Stomach (tissue), 9 donors: ENCODE data around the gene KDM5B. TPM values are rescaled to one million over a fixed set of nuclear protein-coding genes. Genes with fewer than 3 reads are reported as not detected.

Experiments used
- DNase-seq, 2 donors: peaks; one replicate each; pipeline versions ENCODE4 v3.0.0 to v3.0.0-alpha.2; 2013 to 2019
- H3K27ac ChIP-seq, 5 donors: fragments of 200-600 bp in 4 of 5; sonication (generic) in 4 of 5; one replicate each; pipeline ENCODE4 v1.5.1; 2013 to 2019; ENCODE audit warnings: mild to moderate bottlenecking in 1 of 5, moderate library complexity in 1 of 5
- H3K27me3 ChIP-seq, 3 donors: fragments of 200-600 bp; sonication (generic); one replicate each; pipeline ENCODE4 v1.5.1; 2017 to 2019; ENCODE audit warnings: mixed run types in 1 of 3
- H3K36me3 ChIP-seq, 4 donors: fragments of 200-600 bp; sonication (generic); 1 replicate in 3 of 4; 2 replicates in 1 of 4; pipeline ENCODE4 v1.5.1; 2016 to 2019
- H3K4me1 ChIP-seq, 4 donors: fragments of 200-600 bp; sonication (generic); one replicate each; pipeline ENCODE4 v1.5.1; 2016 to 2019
- H3K4me3 ChIP-seq, 4 donors: fragments of 200-600 bp; sonication (generic) in 3 of 4; one replicate each; pipeline ENCODE4 v1.5.1; 2016 to 2019; ENCODE audit warnings: mild to moderate bottlenecking in 1 of 4
- H3K9me3 ChIP-seq, 4 donors: fragments of 200-600 bp; sonication (generic); one replicate each; pipeline ENCODE4 v1.5.1; 2016 to 2019
- EP300 ChIP-seq: sonication (generic); formaldehyde crosslinking; IDR thresholded peaks from one replicate; pipeline ENCODE4 v1.6.1; 2017; ENCODE audit warnings: antibody characterized with exemption
- POLR2A ChIP-seq, 4 donors: fragments of 450-650 bp; IDR thresholded peaks; one replicate each; pipeline ENCODE4 v1.6.1; 2016; ENCODE audit warnings: antibody characterized with exemption in 4 of 4, control low read depth in 2 of 4, mild to moderate bottlenecking in 1 of 4, moderate library complexity in 1 of 4
- POLR2AphosphoS5 ChIP-seq, 3 donors: sonication (generic); formaldehyde crosslinking; IDR thresholded peaks; one replicate each; pipeline ENCODE4 v1.6.1; 2016; ENCODE audit warnings: antibody characterized with exemption in 3 of 3
- WGBS, 5 donors: extraction: QIAGEN DNeasy Blood & Tissue Kit in 3 of 5; methylation state at CpG; one replicate each; pipeline versions ENCODE4 v1.1.5 to v1.1.7; 2013 to 2018; 5-methylcytosine and 5-hydroxymethylcytosine counted together
- intact Hi-C: fragments of 100-400 bp; cut with DNase I; formaldehyde crosslinking; loops from one replicate; pipeline ENCODE4 v1.15.1; 2023; ENCODE audit warnings: low total_unique reads
- polyA plus RNA-seq, 3 donors: library from polyadenylated mRNA; stranded (reverse); fragments of 200-250 nt; gene quantifications; one replicate each; pipeline ENCODE4 v1.2.3, GENCODE V29; 2013
- total RNA-seq, 5 donors: library from RNA; depleted of rRNA; stranded (reverse); fragments of >200 nt; gene quantifications; one replicate each; pipeline versions ENCODE4 v1.1.0 to v1.2.3, GENCODE V29; 2014 to 2016
- TF ChIP-seq, protein P1 (sequence below), 7 experiments: fragments of 450-650 bp in 4 of 7; fragments of 200-600 bp in 3 of 7; sonication (generic) in 3 of 7; IDR thresholded peaks; one replicate each; pipeline ENCODE4 v1.5.1; 2016 to 2019; ENCODE audit warnings: antibody characterized with exemption in 7 of 7, control low read depth in 2 of 7, mild to moderate bottlenecking in 1 of 7
- donor health status: healthy with polysubstance abuse.
- donor health status: Bipolar disorder and iron deficiency.
- donor health status: healthy.

KDM5B gene
- total and polyA plus RNA-seq, 8 donors, result 6.5 to 229 (median 52.8) TPM

GRCh38 chr1:202791077-202791747 lies 17.0 kb downstream of the KDM5B start:
- no peak for DNase-seq
- 40 to 58% (median 50%) methylated on average over 4 of the region's 4 CpGs for WGBS, 5 donors
- no peaks in the 10 kb centered on the region for H3K27me3 ChIP-seq
- no peaks in the 10 kb centered on the region for H3K9me3 ChIP-seq
- TF ChIP-seq, protein P1, sequence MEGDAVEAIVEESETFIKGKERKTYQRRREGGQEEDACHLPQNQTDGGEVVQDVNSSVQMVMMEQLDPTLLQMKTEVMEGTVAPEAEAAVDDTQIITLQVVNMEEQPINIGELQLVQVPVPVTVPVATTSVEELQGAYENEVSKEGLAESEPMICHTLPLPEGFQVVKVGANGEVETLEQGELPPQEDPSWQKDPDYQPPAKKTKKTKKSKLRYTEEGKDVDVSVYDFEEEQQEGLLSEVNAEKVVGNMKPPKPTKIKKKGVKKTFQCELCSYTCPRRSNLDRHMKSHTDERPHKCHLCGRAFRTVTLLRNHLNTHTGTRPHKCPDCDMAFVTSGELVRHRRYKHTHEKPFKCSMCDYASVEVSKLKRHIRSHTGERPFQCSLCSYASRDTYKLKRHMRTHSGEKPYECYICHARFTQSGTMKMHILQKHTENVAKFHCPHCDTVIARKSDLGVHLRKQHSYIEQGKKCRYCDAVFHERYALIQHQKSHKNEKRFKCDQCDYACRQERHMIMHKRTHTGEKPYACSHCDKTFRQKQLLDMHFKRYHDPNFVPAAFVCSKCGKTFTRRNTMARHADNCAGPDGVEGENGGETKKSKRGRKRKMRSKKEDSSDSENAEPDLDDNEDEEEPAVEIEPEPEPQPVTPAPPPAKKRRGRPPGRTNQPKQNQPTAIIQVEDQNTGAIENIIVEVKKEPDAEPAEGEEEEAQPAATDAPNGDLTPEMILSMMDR (IDR thresholded peaks at IDR 0.05), result no peak
- H3K27ac ChIP-seq, result peak overlapping the region in 2 of 5 donors; percentile 16 to 42
- peaks cover 20 to 83% (median 49%) of the 10 kb centered on the region in 4 donors for H3K4me1 ChIP-seq
- intact Hi-C loops, result no loop called here
- H3K4me3 ChIP-seq, result no peak overlapping the region
- peaks cover 0 to under 1% (median 0%) of the 10 kb centered on the region in 4 donors for H3K36me3 ChIP-seq

DNA sequence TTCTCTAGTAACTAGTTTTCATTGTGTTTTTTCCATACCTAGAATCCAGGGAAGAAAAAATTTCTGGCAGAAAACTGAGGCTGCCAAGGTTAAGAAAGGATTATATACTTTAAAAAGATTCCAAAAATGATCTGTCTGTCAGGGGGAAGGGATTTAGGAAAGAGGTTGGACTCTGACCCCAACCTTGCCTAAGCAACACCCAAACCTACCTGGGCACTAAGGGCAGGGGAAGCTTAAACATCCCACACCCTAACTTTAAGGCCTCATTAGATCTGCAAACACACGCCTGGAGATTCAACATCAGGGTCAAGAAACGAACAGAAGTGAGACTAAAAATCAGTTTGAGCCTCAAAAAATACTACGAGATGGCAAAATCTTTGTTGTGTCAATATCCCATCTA lies 19.4 kb downstream of the KDM5B start:
- intact Hi-C loops, result no loop called here
- no peaks in the 10 kb centered on the region for H3K27me3 ChIP-seq
- no peak for TF ChIP-seq POLR2A (IDR thresholded peaks at IDR 0.05)
- TF ChIP-seq EP300, result no peak
- TF ChIP-seq, protein P1 (IDR thresholded peaks at IDR 0.05), result no peak
- no peak for TF ChIP-seq POLR2AphosphoS5 (IDR thresholded peaks at IDR 0.05)
- peak overlapping the region in 2 of 5 donors; percentile 40 to 49 for H3K27ac ChIP-seq
- no peaks in the 10 kb centered on the region for H3K9me3 ChIP-seq
- peaks cover 20 to 80% (median 43%) of the 10 kb centered on the region in 4 donors for H3K4me1 ChIP-seq
- H3K4me3 ChIP-seq, result no peak overlapping the region
- 29 to 52% (median 42%) methylated on average over 3 of the region's 3 CpGs for WGBS, 5 donors
- peak in 1 of 2 donors; percentile 24 for DNase-seq
- no peaks in the 10 kb centered on the region for H3K36me3 ChIP-seq

DNA sequence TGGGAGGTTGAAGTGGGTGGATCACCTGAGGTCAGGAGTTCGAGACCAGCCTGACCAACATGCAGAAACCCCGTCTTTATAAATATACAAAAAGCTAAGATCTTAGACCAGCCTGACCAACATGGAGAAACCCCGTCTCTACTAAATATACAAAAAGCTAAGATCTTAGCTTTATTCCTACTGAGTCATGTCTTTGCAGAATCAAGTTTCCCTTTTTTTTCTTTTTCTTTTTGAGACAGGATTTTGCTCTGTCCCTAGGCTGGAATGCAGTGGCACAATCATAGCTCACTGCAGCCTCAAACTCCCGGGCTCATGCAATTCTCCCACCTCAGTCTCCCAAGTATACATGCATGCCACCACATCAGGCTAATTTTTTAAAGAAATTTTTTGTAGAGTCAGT lies 21.4 kb downstream of the KDM5B start:
- no peak for DNase-seq
- no peak for TF ChIP-seq POLR2A (IDR thresholded peaks at IDR 0.05)
- Histone ChIP-seq H3K4me3 (no peak overlapping the region), H3K9me3 (no peaks in the 10 kb centered on the region), H3K4me1 (peaks cover 20 to 67% (median 34%) of the 10 kb centered on the region in 4 donors), H3K36me3 (no peaks in the 10 kb centered on the region), H3K27me3 (no peaks in the 10 kb centered on the region), H3K27ac (no peak overlapping the region)
- 69 to 85% (median 80%) methylated on average over 4 of the region's 4 CpGs for WGBS, 5 donors
- intact Hi-C loops, result no loop called here

- H3K4me1 ChIP-seq, result peaks cover 0 to 51% (median 14%) of the 10 kb centered on the region in 4 donors
- no peak overlapping the region for H3K4me3 ChIP-seq
- WGBS, 5 donors, result 28 to 48% (median 38%) methylated on average over 4 of the region's 4 CpGs
- no peak overlapping the region for H3K27ac ChIP-seq
- no peaks in the 10 kb centered on the region for H3K27me3 ChIP-seq
- intact Hi-C loops, result no loop called here
- H3K9me3 ChIP-seq, result no peaks in the 10 kb centered on the region
- TF ChIP-seq POLR2AphosphoS5 (IDR thresholded peaks at IDR 0.05), result no peak
- no peak for TF ChIP-seq POLR2A (IDR thresholded peaks at IDR 0.05)
- no peak for TF ChIP-seq EP300
- TF ChIP-seq, protein P1 (IDR thresholded peaks at IDR 0.05), result no peak
- peaks cover 5 to 8% (median 7%) of the 10 kb centered on the region in 4 donors for H3K36me3 ChIP-seq
- no peak for DNase-seq
Measured at GRCh38 chr1:202781180-202781579, 27.0 kb downstream of the KDM5B start.

GRCh38 chr1:202770135-202770534 lies 38.1 kb downstream of the KDM5B start:
- intact Hi-C loops, result no loop called here
- Histone ChIP-seq H3K27ac (no peak overlapping the region), H3K36me3 (peaks cover 28 to 95% (median 83%) of the 10 kb centered on the region in 4 donors), H3K9me3 (no peaks in the 10 kb centered on the region), H3K4me1 (no peaks in the 10 kb centered on the region), H3K4me3 (no peak overlapping the region), H3K27me3 (no peaks in the 10 kb centered on the region)
- no peak for TF ChIP-seq EP300
- TF ChIP-seq POLR2AphosphoS5 (IDR thresholded peaks at IDR 0.05), result no peak
- no peak for TF ChIP-seq POLR2A (IDR thresholded peaks at IDR 0.05)
- TF ChIP-seq, protein P1 (IDR thresholded peaks at IDR 0.05), result no peak
- DNase-seq, result no peak
- WGBS, 5 donors, result 84 to 97% (median 89%) methylated on average over 2 of the region's 2 CpGs
